Fibroblast of the conjunctiva (primary cell): ENCODE measurements around the gene TRIM7.
"Not testable (repeated sequence)": the region's sequence is repeated elsewhere in the genome, so short reads cannot be mapped to it uniquely, and the experiment has no call there.

ENCODE experiments used
- DNase-seq: peaks from one replicate; pipeline ENCODE4 v3.0.0-alpha.2; 2010; ENCODE audit warnings: low read depth

Gene TRIM7

DNA sequence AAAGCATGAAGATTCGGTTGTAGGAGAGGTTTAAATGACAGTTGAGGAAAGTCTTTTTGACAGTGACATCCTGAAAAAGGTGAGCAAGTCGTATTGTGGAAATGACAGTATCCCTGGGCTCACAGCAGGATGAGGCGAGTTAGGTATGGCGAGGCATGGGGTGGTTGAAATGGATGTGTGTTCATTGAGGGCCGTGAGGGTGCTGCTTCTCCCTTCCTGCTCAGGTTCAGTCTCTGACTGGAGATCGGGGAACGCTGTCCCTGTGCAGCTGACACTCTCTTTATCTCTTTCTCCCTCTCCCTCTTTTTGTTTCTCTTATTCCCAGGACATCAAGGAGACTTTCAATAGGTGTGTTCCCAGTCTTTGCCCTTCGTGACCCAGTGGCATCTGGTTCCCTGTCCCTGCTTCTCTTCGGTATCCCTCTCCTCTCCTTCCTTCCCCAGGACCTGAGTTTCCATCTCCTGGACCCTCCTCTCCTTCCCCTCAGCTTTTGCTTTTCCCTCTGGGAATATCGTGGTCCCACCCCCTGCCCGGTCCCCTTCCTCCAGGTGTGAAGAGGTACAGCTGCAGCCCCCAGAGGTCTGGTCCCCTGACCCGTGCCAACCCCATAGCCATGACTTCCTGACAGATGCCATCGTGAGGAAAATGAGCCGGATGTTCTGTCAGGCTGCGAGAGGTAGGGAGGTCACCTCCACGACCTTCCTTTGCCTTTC is 28.2 kb upstream of the TRIM7 start:
- DNase-seq: no peak

DNA sequence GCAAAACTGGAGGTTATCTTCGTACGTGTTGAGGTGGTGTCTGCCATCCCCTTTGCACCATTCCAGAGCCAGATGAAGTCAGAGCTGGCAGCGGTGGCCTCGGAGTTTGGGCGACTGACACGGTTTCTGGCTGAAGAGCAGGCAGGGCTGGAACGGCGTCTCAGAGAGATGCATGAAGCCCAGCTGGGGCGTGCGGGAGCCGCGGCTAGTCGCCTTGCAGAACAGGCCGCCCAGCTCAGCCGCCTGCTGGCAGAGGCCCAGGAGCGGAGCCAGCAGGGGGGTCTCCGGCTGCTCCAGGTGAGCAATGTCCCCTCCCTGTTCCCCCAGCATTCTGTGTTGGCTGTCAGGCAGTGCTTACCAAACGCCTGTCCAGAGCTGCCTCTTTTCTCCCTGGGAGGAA is 27.6 kb upstream of the TRIM7 start:
- no peak for DNase-seq

DNA sequence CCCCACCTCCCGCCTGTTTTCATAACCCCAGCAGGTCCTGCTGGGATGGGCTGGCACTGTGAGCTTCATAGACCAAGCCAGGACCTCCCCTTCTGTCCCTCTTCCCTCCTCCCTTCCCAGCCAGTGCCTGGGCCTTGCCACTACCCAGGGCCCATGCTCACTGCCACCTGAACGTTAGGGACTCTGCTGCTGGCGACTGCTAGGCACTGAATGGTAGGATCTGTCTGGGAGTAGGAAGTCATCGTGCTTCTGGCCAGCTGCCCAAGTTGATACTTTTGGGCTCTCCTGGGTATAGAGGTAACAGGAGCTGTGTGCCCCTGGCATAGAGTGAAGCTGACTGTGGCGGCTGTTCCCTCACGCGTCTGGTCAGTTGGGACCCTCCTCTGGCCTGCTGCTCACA is 26.4 kb upstream of the TRIM7 start:
- no peak for DNase-seq

DNA sequence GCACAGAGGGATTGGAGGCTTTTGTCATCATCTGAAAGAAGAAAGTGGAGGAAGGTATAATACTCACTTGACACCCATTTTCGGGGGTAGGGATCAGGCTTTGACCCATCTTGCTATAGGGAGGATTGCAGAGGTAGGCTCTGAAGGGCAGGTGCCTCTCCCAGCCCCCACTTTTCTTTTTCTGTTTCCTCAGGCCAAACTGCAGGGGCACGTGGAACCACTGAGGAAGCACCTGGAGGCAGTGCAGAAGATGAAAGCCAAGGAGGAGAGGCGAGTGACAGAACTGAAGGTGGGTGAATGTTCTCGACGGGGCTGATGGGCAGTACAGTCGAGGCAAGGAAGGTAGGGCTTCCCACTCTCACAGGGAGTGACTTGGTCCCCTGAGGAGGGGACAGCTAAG is 25.6 kb upstream of the TRIM7 start:
- no peak for DNase-seq

DNA sequence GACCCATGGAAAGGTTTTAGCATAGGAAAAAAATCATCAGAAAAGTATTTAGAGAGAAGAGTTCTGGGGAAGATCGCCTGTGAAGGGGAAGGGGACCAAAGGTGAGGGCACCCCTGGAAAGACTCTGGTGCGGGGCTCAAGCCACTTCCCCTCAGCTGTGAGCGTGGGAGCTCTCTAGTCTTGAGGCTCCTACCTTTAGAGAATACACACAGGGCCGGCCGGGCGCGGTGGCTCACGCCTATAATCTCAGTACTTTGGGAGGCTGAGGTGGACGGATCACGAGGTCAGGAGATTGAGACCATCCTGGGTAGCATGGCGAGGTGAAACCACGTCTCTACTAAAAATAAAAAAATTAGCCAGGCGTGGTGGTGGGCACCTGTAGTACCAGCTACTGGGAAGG is 25.0 kb upstream of the TRIM7 start:
- no peak for DNase-seq

DNA sequence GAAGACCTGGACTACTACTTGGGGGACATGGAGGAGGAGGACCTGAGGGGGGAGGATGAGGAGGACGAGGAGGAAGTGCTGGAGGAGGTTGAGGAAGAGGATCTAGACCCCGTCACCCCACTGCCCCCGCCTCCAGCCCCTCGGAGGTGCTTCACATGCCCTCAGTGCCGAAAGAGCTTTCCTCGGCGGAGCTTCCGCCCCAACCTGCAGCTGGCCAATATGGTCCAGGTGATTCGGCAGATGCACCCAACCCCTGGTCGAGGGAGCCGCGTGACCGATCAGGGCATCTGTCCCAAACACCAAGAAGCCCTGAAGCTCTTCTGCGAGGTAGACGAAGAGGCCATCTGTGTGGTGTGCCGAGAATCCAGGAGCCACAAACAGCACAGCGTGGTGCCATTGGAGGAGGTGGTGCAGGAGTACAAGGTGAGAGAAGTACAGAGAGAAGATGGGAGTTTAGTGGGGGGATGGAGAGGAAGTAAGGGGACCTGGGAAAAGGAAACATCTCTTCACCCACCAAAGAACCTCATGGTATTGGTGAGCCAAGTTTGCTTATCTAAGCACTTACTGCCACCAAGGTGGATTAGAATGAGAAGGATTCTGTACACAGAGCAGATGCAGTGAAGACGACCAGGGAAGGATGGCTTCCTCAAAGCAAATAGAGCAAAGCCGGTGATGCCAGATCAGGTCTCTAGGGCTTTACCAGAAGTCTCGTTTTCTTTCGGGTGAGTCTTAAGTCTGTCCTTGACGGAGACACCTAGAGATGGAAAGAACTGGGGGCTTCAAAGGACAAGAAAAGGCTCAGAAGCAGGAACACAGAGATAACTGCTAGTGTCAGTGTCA is 19.6 kb upstream of the TRIM7 start:
- no peak for DNase-seq

DNA sequence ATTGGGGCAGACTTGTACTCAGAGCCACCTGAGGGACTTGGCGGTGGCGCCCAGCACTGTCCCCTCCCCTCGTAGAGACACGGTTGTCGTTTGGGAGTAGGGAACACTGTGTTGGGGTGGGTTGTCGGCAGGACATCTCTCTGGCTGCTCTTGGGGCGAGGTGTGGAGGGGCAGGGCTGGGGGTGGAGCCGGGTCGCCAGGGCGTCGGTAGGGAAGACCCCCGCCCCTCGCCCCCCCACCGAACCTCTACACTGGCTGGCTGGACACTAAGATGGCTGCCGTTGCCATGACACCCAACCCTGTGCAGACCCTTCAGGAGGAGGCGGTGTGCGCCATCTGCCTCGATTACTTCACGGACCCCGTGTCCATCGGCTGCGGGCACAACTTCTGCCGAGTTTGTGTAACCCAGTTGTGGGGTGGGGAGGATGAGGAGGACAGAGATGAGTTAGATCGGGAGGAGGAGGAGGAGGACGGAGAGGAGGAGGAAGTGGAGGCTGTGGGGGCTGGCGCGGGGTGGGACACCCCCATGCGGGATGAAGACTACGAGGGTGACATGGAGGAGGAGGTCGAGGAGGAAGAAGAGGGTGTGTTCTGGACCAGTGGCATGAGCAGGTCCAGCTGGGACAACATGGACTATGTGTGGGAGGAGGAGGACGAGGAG is 18.9 kb upstream of the TRIM7 start:
- no peak for DNase-seq

DNA sequence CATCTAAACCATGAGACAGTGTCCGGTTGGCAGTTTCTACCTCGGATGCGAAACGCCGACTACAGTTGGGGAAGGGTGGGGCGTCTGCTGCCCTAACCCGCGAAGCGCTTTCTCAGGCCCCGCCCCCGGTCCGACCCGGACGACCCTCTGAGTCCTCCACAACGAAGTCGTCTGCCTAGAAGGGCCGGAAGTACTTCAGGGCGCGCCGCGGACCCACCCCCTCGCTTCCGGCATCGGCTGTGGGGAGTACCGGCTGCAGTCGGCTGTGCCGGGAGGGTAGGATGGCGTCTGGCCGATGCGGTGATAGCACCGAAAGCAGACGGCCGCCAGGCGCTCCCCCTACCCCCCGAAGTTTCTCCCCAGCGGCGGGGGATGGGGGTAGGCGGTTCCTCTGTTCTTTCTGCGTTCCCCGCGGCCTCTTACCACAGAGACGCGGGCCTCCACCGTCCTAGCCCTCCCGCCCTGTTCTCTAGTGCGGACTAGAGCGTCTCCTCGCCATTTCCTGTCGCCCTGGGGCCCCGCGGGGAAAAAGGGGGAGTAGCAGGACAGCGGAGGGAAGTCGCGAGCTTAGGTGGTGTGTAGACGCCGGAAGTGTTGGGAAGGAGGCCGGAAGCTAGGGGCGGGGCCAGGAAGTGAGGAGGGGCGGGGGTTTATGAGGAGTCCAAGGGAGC is 18.2 kb upstream of the TRIM7 start, which contains the start of gene TRIM41:
TSS of gene TRIM41 (plus strand) at position 224 of the 671 bp plus-strand sequence. CDS start 719 bp downstream, outside the sequence.
- DNase-seq: peak; percentile 98

DNA sequence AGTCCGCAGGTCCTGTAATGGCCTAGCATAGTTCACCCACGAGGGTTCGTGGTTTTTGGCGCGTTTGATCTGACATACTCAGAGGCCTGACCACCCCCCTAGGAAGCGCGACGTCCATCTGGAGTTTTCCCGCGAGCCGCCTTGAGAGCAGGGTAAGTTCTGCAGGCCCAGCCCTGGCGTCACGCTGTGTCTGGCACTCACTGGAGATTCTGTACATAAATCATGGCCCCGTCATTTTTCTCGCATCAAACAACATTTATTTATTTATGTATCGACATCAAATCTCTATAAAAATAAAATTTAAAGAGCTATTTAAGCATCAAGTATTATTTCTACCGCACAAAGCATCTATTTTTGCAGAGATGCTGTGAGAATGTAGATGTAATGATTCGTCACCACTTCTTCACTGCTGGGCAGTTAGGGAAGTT is 17.6 kb upstream of the TRIM7 start:
- no peak for DNase-seq

DNA sequence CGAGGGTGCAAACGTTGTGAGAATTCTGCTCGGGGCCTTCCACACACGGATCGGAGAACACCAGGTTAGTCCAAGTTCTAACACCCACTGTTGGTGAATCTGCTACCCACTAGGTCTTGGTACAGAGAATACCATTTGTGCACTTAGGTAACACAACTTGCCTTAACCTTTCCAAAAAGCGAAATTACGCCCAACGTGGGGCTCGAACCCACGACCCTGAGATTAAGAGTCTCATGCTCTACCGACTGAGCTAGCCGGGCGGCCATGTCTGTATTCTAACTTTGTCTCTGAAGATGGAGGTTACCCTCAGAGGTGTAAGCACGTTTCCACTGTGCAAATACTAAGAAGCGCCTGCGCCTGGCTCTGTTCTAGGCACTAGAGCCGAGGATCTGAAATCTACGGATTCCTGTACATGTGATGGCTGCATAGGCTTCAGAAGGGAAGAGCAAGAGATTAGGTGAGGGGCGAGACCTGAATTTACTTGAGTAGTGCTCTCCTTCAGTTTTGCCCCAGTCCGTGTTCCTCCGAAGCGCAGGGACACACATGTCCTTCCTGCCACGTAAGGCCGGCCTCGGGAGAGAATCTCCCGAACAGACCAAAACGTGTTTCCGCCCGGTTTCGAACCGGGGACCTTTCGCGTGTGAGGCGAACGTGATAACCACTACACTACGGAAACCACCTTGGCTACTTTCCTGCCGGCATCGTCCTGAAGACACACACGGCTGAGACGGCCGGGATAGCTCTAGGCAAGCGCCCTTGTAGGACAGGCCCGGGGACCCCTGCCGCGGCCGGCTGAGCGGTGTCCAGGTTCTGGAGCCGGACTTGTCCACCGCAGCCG is 17.0 kb upstream of the TRIM7 start:
- DNase-seq: peak; percentile 92

DNA sequence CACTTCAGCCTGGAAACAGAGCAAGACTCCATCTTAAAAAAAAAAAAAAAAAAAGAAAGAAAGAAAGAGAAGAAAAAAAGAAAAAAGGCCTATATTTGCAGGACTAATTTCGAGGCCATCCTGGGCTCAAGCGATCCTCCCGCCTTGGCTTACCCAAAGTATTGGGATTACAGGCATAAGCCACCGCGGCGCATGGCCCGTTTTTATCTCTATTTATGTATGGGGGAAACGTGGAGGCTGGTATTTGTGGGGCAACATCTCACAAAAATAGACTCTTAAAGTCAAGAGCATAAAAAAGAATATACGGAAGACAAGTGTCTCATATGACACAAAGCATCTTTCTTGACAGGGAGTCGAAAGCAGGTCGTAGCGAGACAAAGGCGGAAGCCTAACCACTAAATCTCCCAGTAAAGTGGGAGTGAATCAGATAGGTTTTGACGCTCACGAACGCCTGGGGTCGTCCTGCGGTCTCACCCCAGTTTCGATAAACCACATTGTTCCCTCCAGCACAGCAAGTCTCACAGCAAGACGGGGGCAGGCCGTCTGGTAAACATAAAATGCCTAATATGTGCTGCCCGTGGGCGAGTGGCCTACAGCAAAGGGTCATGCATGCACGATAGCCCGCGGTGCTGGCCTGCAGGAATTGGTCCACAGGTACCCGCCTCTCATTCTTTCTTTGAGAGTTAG is 16.3 kb upstream of the TRIM7 start:
- no peak for DNase-seq

DNA sequence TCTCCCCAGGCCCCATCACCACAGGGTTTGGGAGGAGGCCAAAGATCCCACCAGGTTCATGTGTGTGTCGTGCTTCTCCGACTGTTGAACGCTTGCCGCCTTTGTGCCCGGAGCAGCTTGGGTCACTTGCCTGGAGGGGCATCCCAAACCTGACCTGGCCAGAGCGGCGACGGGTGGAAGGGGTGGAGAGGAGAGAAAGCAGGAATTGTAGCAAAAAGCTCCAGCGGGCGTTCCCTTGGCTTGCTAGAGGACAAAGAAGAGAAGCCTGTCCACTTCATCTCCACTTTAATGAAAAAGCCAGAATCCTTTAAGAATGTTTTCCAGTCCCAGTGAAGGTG is 15.2 kb upstream of the TRIM7 start:
- no peak for DNase-seq

DNA sequence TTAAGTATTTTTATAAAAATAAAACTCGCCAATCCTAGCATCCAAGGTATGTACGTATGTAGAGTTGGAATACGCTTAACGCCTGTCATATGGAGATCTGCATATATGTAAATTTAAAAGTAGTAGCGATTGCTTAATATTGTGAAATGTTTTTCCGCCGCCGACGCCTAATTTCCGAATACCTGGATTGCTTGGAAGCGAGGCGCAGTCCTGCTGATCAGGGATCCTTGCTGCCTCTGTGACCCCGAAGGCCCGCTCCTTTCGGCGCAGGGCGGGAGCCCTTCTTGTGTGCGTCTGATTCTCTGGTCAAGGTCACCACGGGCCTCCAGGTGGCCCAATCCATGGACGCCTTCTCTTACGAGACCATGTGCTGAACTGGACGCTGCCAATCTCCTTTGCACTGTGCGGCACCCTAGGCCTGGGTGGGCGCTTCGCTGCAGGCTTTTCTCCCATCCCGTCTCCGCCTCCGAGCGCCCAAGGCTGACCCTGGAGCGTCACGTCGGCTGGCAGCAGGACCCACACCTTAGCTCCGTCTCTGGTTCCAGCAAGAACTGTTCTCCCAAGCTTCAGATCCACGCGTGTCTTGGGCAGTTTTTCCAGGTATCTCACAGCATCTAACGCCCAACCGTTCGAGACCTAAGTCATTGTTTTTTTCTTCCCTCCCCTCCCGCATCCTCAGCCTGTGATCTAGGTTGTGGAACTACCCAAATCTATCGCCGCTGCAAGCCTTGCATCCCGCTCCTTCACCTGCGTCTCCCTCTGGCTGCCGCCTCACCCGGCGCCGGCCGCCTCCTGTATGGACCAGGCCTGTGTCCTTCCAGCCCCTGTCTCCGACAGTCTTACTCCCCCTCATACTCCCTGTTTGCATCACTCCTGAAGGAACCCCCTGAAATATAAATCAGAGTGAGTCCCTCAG is 14.5 kb upstream of the TRIM7 start:
- DNase-seq: no peak

DNA sequence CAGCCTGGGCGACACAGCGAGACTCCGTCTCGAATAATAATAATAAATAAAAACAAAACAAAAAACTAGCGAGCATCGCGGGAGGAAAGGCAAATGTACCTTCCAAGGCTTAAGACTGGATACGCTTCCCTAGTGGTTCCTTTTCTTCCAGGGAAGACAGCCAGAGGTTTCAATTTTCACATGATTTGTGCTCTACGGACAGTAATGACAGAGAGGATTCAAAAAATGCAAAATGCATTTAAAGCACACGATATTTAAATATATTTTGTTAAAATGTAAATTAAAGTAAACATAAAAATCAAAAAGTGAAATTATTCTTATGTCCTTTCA is 13.8 kb upstream of the TRIM7 start:
- no peak for DNase-seq

DNA sequence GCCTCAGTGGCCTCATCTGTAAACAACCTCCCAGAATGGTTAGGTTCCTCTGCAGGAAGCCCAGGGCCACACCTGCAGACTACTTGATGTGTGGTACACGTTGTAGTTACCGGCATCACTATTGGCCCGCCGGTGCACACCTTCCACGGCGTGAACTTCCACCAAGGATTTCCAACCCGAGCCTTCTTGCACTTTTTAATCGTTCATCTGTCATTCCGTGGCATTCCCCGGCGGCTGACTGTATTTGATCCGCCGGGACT is 12.7 kb upstream of the TRIM7 start:
- DNase-seq: no peak

DNA sequence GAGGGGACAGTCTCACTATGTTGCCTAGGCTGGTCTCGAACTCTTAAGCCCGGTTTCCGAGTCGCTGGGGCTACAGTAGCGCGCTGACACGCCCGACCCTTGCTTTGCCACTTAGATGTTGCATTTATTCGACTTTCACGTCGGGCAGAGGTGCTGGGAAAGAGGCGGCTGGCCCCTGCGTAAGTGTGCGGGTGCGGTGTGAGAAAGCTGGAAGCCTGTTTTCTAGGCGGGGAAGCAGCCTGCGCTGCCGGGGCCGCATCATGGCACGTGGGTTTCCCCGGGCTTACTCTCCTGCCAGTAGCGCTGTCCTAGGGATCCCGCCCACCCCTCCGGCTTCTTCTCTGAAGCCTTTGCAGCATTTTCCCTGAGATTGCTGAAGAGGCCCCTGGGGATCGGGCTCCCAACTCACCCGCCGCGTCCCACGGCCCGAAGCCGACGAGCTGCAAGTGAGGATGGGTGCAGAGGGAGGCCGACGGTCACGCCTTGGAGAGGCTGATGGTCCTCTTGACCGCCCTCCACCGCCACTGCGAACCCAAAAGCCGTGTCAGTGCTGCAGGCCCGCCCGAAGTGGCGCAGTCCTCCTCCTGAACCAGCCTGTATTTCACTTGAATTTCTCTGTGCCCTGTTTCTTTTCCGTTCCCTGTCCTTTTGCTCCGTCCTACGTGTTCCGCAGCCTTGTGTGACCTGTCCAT is 12.3 kb upstream of the TRIM7 start:
- DNase-seq: no peak

DNA sequence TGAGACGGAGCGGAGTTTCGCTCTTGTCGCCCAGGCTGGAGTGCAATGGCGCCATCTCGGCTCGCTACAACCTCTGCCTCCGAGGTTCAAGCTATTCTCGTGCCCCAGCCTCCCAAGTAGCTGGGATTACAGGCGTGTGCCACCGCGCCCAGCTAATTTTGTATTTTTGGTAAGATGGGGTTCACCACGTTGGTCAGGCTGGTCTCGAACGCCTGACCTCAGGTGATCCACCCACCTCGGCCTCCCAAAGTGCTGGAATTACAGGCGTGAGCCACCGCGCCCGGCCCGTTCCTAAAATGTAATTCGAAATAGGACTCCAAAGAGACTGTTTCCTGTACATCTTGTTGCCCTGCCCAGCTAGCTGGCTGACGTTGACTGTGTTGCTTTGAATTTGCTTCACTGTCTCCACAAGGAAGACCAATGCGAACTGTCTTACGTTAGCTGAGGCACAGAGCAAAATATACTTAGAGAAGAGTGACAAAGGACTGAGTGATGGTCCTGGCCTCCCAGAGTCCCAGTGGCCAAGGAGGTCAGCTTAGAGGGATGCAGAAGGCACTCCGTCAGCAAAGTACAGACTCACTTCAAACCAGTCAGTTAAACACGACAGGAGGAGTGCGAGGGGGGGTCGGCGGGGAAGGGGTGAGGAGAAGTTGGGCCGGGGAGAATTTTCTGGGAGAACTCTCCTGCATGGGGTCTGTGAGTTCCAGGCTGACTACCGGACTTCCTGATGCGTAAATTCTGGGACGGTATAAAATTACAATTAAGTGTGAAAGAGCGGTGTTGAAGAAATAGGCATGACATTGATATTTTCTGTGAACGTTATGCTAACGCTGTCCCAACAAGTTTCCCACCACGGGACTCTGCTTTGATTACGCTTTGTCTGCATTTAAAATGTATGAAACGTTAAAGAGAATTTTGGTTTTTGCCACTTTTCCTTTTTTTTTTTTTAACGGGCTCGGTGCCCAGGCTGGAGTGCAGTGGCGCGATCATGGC is 11.3 kb upstream of the TRIM7 start:
- no peak for DNase-seq

DNA sequence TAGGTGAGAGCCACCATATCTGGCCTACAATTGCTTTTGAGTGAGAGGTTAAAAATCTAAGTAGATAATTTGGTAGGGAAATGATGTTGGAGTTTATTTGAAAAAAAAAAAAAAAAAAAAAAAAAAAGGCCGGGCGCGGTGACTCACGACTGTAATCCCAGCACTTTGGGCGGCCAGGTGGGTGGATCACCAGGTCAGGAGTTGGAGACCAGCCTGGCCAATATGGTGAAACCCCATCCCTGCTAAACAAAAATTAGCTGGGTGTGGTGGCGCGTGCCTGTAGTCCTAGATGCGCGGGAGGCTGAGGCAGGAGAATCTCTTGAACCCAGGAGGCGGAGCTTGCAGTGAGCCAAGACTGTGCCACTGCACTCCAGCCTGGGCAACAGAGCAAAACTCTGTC is 9.3 kb upstream of the TRIM7 start:
- DNase-seq: not testable (repeated sequence)
